NB4 (cell line): Measurements from ENCODE around the gene AFTPH.
A peak's percentile ranks its signal among the peaks of the same experiment; 100 is the strongest.

Source experiments
- DNase-seq: peaks from one replicate; pipeline ENCODE4 v3.0.0; 2010; ENCODE audit warnings: low read depth
- H3K4me3 ChIP-seq: one replicate; pipeline ENCODE4 v1.5.1; 2011; ENCODE audit warnings: mild to moderate bottlenecking, low read depth, low read length, moderate library complexity
- MAX ChIP-seq: IDR thresholded peaks from 2 replicates; pipeline ENCODE4 v1.6.1; 2011; ENCODE audit warnings: low read depth, low read length
- MYC ChIP-seq: IDR thresholded peaks from 2 replicates; pipeline ENCODE4 v1.6.1; 2011; ENCODE audit warnings: low read depth, low read length
- POLR2A ChIP-seq: IDR thresholded peaks from 2 replicates; pipeline ENCODE4 v1.6.1; 2011; ENCODE audit warnings: mild to moderate bottlenecking; ENCODE audit not compliant: insufficient read length; ENCODE audit errors: extremely low read depth
- TF ChIP-seq, protein P1 (sequence below): IDR thresholded peaks from one replicate; pipeline ENCODE4 v1.5.1; 2012; ENCODE audit warnings: low read depth, low read length

The AFTPH gene

GRCh38 chr2:64632835-64633819 lies 109.0 kb downstream of the AFTPH start:
- no peak for DNase-seq
- no peak overlapping the region for H3K4me3 ChIP-seq
- TF ChIP-seq MAX (no peak), MYC (no peak), POLR2A (no peak)
- TF ChIP-seq, protein P1, sequence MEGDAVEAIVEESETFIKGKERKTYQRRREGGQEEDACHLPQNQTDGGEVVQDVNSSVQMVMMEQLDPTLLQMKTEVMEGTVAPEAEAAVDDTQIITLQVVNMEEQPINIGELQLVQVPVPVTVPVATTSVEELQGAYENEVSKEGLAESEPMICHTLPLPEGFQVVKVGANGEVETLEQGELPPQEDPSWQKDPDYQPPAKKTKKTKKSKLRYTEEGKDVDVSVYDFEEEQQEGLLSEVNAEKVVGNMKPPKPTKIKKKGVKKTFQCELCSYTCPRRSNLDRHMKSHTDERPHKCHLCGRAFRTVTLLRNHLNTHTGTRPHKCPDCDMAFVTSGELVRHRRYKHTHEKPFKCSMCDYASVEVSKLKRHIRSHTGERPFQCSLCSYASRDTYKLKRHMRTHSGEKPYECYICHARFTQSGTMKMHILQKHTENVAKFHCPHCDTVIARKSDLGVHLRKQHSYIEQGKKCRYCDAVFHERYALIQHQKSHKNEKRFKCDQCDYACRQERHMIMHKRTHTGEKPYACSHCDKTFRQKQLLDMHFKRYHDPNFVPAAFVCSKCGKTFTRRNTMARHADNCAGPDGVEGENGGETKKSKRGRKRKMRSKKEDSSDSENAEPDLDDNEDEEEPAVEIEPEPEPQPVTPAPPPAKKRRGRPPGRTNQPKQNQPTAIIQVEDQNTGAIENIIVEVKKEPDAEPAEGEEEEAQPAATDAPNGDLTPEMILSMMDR: no peak

GRCh38 chr2:64634345-64635267 lies 110.5 kb downstream of the AFTPH start:
- no peak overlapping the region for H3K4me3 ChIP-seq
- DNase-seq: peak; percentile 82

DNA sequence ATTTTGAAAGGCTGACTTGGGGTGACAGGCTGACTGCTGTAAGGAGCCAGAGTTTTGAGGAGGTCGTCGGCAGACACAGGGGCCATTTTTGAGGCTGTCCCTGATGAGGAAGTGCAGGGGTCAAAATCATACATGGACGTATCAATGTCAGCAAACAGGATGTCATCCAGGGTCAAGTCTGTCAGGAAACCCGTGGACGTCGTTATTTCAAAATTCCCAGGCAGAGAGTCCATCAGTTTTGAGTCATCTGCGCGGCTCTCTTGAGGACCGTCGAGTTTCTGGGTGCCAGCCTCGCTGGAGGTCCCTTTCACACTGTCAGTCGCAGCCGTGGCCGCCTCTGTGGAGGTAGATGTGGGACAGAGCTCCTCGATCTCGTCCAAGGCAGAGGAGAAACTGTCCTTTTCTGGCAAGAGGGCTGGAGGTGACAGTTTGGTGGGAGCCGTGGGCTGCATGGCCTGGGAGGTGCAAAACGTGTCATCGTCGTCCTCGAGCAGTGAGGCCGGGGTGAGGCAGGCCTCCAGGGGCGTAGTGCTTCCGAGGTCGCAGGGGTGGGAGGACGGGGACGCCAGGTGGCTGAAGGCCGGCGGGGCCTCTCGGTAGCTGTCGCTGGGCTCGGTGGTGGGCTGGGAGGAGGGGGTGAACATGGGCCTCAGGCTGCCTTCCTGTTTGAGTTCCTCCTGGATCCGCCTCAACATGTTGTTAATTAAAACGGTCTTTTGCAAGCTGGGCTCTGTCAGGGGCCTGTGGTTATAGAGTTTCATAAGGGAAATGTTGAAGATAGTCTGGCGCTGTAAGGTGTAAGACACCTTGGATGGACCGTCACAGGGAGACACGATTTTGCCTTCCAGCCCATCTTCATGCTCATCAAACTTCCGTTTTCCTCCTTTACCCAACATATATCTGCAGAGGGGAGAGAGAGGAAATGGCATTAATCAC lies 112.1 kb downstream of the AFTPH start:
- DNase-seq: peak; percentile 97
- H3K4me3 ChIP-seq: peak overlapping the region; percentile 7
- TF ChIP-seq MYC (peak; percentile 59), POLR2A (no peak), MAX (peak; percentile 88)
- TF ChIP-seq, protein P1: no peak

More at GRCh38 chr2:64634345-64635267, 110.5 kb downstream of the AFTPH start:
- TF ChIP-seq MAX: no peak

DNA sequence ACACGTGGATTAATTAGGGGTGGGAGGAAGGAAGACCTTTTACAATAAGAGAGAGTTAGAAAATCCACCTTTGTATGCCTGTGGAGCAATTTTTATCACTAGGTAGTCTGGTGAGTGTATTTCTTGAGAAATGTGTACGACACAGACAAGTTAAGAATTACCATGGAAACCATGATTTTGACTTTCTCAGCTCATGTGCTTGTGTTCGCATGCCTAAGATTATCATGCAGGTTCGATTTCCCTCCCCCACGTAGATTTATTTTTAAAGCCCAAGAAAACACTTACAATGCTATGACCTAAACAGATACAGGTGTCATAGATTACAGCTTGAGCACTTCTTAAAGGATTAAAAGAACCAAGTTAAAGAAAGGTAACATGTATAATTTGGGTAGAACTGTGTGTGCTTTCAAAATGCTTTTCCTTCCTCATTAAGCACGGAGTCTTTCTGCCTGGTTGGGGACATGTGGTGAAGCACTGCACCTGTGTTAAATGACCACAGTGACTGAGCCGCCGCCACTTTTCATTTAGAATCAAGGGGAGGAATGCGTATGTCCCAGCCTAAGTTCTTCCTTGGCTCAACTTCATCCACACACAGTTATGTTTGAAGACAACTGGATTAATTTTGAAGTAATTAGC lies 113.0 kb downstream of the AFTPH start:
- DNase-seq: peak; percentile 75
- H3K4me3 ChIP-seq: peak overlapping the region; percentile 7
- TF ChIP-seq MYC (peak; percentile 53), MAX (peak; percentile 53), POLR2A (no peak)
- TF ChIP-seq, protein P1: no peak

GRCh38 chr2:64637931-64638330 lies 113.8 kb downstream of the AFTPH start:
- TF ChIP-seq MYC (no peak), POLR2A (no peak), MAX (no peak)
- TF ChIP-seq, protein P1: no peak
- DNase-seq: peak; percentile 65
- H3K4me3 ChIP-seq: no peak overlapping the region
